Measurements from ENCODE around the gene GRIK3. TPM values are rescaled to one million over a fixed set of nuclear protein-coding genes. Genes with fewer than 3 reads are reported as not detected.
A peak's percentile ranks its signal among the peaks of the same experiment; 100 is the strongest.

GRIK3 gene
- total RNA-seq, 2 experiments from 2014 or later, result 16.3 to 55.0 TPM

GRCh38 chr1:36864823-36865601 is 169.3 kb downstream of the GRIK3 start:
- no peak for TF ChIP-seq EZH2phosphoT487 (IDR thresholded peaks at IDR 0.05; ENCODE audit: borderline replicate concordance, low read depth, low read length)
- no peak for TF ChIP-seq CTCF (conservative IDR thresholded peaks at IDR 0.05; ENCODE audit: low read length)
- Histone ChIP-seq H3K27ac (ENCODE audit: low read depth, low read length, poor library complexity, severe bottlenecking) (no peak overlapping the region), H3K36me3 (ENCODE audit: insufficient read depth, low read length) (peaks cover 14% of the 10 kb centered on the region), H3K9me2 (ENCODE audit: insufficient read depth, low read length) (no peaks in the 10 kb centered on the region), H3K9me3 (ENCODE audit: low read length) (no peaks in the 10 kb centered on the region), H2AFZ (ENCODE audit: low read length) (no peak overlapping the region), H3K4me2 (ENCODE audit: low read length) (no peak overlapping the region), H3K4me3 (ENCODE audit: low read depth, low read length, poor library complexity, severe bottlenecking) (no peak overlapping the region), H3K4me1 (ENCODE audit: insufficient read depth, low read length, poor library complexity, severe bottlenecking) (peaks cover 35% of the 10 kb centered on the region), H3K79me2 (ENCODE audit: insufficient read depth, low read depth, low read length) (no peaks in the 10 kb centered on the region), H4K20me1 (ENCODE audit: insufficient read depth, low read length) (no peaks in the 10 kb centered on the region)
- CTCF ChIA-PET (ENCODE audit: unreplicated experiment), result interaction anchor here (0.6 to 1.8 kb wide), 3 partner anchors 13 to 84 kb away, joined by 3 to 7 read pairs (median 3); no protein-coding TSS in a partner anchor
- no peak for DNase-seq (ENCODE audit: low spot score)
- POLR2A ChIA-PET, result interaction anchor here (1.0 kb wide), 2 partner anchors 89 to 165 kb away, joined by 3 read pairs; no protein-coding TSS in a partner anchor
- intact Hi-C loops (cut with micrococcal nuclease; ENCODE audit: unreplicated experiment), result loop anchor here (1.0 to 2.0 kb wide), 2 partner anchors 85 to 164 kb away; no protein-coding TSS in a partner anchor
- no TSS peak for BruUV-seq (replicated peaks)

GRCh38 chr1:36864182-36864822 is 170.0 kb downstream of the GRIK3 start:
- no peaks in the 10 kb centered on the region for H3K9me3 ChIP-seq (ENCODE audit: low read length)
- no peak overlapping the region for H3K27ac ChIP-seq (ENCODE audit: low read depth, low read length, poor library complexity, severe bottlenecking)
- H3K9me2 ChIP-seq (ENCODE audit: insufficient read depth, low read length), result no peaks in the 10 kb centered on the region
- H4K20me1 ChIP-seq (ENCODE audit: insufficient read depth, low read length), result no peaks in the 10 kb centered on the region
- ChIA-PET POLR2A (interaction anchor here (0.8 to 1.0 kb wide), 3 partner anchors 88 to 166 kb away, joined by 3 read pairs; no protein-coding TSS in a partner anchor), CTCF (ENCODE audit: unreplicated experiment) (interaction anchor here (0.6 to 1.8 kb wide), 5 partner anchors 14 to 167 kb away, joined by 3 to 7 read pairs (median 4); no protein-coding TSS in a partner anchor)
- peak; percentile 66 for DNase-seq (ENCODE audit: low spot score)
- no peaks in the 10 kb centered on the region for H3K79me2 ChIP-seq (ENCODE audit: insufficient read depth, low read depth, low read length)
- no peak overlapping the region for H3K4me2 ChIP-seq (ENCODE audit: low read length)
- no peak overlapping the region for H3K4me3 ChIP-seq (ENCODE audit: low read depth, low read length, poor library complexity, severe bottlenecking)
- BruUV-seq (replicated peaks), result no TSS peak
- peaks cover 38% of the 10 kb centered on the region for H3K4me1 ChIP-seq (ENCODE audit: insufficient read depth, low read length, poor library complexity, severe bottlenecking)
- TF ChIP-seq CTCF (conservative IDR thresholded peaks at IDR 0.05; ENCODE audit: low read length) (peak; percentile 95), EZH2phosphoT487 (IDR thresholded peaks at IDR 0.05; ENCODE audit: borderline replicate concordance, low read depth, low read length) (no peak)
- no peak overlapping the region for H2AFZ ChIP-seq (ENCODE audit: low read length)
- peaks cover 10% of the 10 kb centered on the region for H3K36me3 ChIP-seq (ENCODE audit: insufficient read depth, low read length)
- intact Hi-C loops (cut with micrococcal nuclease; ENCODE audit: unreplicated experiment), result loop anchor here (1.0 to 2.0 kb wide), 2 partner anchors 86 to 164 kb away; no protein-coding TSS in a partner anchor

Data from OCI-LY7 (cell line).